Mammary epithelial cell (primary cell): ENCODE results near the gene PLPP4.

ENCODE experiments used
- CTCF ChIP-seq, 2 donors: IDR thresholded peaks in 1 of 2; conservative IDR thresholded peaks in 1 of 2; 2 replicates each; pipeline ENCODE4 v1.5.1; 2011 to 2012; ENCODE audit warnings: inconsistent platforms in 2 of 2, low read length in 2 of 2, mild to moderate bottlenecking in 2 of 2, control low read depth in 1 of 2, low read depth in 1 of 2; ENCODE audit not compliant: insufficient read depth in 1 of 2; ENCODE audit errors: extremely low read depth in 1 of 2
- EZH2 ChIP-seq: IDR thresholded peaks from 2 replicates; pipeline ENCODE4 v1.6.1; 2012; ENCODE audit warnings: low read length, inconsistent platforms, borderline replicate concordance

DNA sequence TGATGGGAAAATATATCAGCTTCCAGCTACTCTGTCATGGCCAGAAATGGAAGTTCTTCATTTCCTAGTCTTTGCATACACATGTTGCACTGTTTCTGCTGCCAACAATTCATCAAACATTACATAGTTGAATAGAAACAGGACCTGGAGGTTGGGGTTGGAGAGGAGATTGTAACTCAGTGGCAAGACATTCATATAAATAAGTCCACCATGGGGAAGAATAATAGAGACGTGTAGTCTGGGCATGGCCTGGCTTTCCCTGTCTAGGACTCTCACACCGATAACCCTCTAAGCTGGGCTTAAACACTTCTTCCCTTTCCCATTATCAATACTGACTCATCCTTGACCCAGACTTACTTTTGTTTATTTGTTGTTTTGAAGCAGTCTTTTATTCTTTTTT is 155.7 kb downstream of the PLPP4 start:
- no peak for TF ChIP-seq CTCF (conservative IDR thresholded peaks at IDR 0.05 in 1 of 2, IDR thresholded peaks at IDR 0.05 in 1 of 2; ENCODE audit: extremely low read depth in 1 of 2, insufficient read depth in 1 of 2, low read depth in 1 of 2, low read length in 2 of 2)
- TF ChIP-seq EZH2 = no peak
